Myocyte (in vitro differentiated cells): ENCODE data around the gene SMAD2. TPM values are rescaled to one million over a fixed set of nuclear protein-coding genes. Genes with fewer than 3 reads are reported as not detected.
"Not testable (repeated sequence)": the region's sequence is repeated elsewhere in the genome, so short reads cannot be mapped to it uniquely, and the experiment has no call there.

Experiments used
- DNase-seq: peaks from one replicate; pipeline ENCODE4 v3.0.0-alpha.2; 2012; ENCODE audit warnings: low read depth
- total RNA-seq: library from RNA; depleted of rRNA; stranded (reverse); fragments of >200 nt; gene quantifications from 2 replicates; pipeline ENCODE4 v1.2.3, GENCODE V29; 2014

The SMAD2 gene
- total RNA-seq, 1 donor from 2014 or later = 90.4 TPM

DNA sequence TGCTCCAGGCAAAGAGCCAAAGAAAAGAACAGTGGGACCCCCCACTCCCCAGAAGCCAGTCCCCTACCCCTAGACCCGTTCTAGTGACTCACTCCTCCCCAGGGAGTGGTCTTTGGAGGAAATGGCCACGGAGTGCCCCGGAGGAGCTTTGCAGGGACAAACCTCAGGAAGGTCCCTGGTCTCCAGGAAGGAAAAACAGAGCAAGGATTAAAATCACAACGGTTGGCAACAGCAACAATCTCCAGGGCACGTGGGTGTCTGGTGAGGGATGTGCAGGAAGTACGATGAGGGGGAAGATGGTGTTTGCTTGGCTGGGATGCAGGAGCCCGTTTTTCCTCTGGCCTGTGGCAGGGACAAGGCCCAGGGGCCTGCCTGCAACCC, 135.0 kb downstream of the SMAD2 start:
- no peak for DNase-seq

DNA sequence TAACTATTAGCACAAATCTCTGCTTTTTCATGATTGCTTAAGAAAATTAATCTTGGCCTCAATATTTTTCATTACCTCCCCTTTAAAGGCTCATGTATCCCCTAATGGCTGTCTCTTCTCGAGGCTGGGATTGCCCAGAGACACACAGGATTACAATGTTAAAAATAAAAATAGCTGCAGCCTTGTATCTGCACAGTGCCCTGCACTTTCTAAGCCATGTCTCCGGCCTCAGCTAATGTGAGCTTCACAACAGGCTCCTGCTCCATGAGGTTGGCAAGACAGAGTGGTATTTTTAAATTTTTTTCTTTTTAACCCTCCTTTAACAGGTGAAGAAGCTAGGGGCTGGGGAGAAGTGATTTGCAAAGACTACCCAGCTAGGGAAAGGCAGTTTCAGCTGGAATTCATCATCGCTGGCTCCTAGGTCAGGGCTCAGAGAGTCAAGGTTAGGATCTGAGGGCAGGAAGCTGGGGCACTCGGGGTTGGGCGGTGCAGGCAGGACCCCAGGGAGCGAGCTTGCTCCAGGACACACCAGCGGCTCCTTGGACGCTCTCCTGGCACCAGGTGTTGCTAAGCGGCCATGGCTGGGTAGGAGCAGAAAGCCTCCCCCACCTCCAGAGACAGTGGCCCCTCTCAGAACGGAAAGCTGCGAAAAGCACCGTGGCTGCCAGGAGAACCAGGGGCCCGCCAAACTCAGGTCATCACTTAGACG, 135.6 kb downstream of the SMAD2 start:
- DNase-seq = no peak

DNA sequence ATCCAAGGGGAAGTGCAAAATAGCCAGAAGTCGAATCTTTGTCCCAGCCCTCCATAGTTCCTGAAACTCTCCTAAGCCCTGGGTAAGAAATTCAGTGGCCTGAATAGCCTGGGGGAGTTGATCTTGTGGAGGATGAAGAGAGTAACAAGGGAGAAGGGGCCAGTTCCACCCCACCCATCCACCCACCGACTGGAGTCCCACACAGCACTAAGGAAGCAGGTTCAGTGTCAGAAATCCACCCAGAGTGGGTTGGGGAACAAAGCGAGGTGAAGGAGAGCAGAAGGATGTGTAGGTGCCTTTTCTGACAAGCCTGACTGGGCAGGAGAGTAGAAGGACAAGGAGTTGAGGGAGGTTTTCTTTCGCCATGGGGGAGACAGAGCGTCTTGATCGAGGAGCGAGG, 136.8 kb downstream of the SMAD2 start:
- no peak for DNase-seq

DNA sequence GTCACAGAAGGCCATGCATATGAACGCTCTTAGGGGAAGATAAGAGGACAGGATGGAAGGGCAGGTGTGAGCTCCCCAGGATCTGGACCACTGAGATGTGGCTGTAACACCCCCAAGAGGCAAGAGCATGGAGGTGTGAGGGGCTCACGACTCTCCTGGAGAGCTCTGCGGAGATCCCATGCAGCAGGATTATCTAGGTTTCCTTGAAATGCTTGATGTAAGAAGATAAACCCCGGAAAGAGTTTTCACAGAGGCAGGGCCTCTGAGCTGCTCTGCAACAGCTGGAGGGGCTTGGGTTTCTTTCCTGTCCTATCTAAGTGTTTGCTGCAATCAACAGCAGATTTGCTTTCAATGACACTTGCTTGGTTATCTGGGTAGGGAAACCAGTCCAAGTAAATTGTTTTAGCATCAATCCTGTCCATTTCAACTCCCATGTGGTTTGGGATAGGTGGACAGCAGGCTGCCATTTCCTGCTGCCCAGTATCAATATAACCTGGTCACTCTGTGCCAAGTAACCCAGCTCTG, 138.9 kb downstream of the SMAD2 start:
- DNase-seq = no peak

DNA sequence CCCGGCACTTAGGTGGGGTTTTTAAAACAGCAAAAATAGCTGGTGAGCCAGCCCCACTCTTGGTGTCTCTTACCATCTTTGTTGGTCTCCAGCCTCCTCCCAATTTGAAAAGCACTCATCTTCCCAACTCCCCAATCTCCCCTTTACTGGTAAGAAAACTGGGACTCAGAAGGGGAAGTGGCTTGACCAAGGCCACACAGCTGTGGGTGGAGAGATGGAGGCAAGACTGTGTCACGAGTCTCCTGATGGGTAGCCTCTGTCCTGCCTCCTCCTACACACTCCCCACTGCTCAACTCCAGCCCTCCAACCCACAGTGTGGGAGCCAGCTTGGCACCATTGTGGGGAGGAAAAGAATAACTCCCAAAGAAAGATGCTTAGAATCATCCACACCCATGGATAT, 140.4 kb downstream of the SMAD2 start:
- no peak for DNase-seq

DNA sequence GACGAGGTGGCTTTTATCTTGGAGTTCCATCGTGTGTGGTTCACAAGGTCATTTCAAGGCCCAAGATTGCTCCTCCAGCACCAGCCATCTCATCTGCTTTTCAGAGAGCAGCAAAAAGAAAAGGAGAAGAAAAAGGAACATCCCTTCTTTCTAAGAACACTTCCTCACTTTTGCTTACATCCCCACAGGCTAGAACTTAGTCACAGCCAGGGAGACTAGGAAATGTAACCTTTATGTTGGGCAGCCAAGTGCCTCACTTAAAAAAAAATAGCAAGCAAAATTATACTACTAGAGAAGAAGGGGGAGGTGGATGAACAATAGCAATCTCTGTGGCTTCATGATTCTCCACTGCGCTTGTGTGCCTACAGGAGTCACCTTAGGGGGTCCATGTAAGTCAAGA, 141.8 kb downstream of the SMAD2 start:
- no peak for DNase-seq

DNA sequence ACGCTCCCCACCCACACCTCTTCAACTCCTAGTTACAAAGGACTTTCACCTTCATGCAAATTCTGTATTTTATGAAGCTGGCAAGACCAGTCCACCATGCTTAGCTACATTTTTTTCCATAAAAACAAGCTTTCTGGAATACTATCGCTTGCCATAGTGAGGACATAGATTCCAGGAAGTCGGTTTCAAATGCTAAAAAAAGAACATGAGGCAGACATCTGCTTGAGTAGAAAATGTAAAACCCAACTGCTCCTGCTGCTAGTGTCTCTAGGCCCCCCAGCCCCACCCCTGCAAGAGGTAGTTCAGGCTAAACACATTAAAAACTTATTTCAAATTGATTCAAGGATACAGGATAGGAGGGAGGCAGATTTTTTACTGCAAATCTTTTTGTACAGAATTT, 148.9 kb downstream of the SMAD2 start:
- peak; percentile 11 for DNase-seq

DNA sequence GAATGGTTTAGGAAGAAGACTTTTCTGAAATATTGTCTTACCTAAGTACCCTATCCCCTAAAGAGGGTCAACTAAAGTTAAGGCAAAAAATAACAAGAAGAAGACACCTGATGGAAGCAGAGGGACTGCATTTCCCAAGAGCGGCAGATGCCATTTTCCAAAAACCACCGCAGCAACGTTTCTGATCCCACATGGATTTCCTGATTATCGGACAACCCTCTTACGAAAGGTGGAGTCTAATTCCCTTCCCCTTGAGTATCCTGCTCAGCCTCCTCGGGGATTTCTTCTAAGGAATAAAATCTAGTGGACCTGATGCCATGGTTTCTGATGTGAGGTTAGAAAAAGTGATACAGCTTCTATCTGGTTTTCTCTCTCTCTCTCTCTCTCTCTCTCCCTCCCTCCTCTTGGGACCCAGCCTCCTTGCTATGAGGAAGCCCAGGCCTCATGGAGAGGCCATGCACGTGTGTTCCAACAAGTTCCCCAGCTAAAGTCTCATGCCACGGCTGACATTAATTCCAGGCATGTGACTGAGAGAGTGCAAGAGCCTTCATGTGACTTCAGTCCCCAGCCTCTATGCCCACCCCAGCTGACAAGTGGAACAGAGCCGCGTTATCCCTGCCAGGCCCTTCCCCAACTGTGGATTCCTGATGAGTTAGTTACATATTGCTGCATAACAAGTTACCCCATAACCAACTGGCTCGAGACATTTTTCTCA, 150.3 kb downstream of the SMAD2 start:
- no peak for DNase-seq

DNA sequence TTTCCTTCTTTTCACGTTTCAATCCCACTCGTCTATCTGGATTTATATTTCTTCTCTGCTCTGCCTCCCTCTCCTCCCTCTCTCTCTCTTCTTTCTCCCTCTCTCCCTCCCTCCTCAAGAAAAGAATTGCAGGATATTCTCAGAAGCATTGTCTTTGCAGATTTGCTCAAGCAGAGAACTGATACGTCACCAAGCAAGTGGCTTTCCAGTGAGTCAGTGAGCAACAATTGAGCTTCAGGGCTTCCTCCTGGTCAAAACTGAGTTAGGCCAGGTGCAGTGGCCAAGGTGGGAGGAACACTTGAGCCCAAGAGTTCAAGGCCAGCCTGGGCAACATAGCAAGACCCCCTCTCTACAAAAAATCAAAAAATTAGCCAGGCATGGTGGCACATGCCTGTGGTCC, 151.1 kb downstream of the SMAD2 start:
- DNase-seq = no peak

DNA sequence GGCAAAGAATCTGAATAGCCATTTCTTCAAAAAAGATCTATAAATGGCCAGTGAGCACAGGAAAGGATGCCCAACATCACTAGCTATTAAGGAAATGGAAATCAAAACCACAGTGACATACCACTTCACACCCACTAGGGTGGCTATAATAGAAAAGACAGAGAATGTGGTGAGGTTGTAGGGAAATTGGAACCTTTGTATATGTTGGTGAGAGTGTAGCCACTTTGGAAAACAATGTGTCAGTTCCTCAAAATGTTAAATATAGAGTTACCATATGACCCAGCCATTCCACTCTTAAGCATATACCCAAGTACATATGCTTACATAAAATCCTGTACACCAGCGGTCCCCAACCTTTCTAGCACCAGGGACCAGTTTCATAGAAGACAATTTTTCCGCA, 152.8 kb downstream of the SMAD2 start:
- DNase-seq = no peak

DNA sequence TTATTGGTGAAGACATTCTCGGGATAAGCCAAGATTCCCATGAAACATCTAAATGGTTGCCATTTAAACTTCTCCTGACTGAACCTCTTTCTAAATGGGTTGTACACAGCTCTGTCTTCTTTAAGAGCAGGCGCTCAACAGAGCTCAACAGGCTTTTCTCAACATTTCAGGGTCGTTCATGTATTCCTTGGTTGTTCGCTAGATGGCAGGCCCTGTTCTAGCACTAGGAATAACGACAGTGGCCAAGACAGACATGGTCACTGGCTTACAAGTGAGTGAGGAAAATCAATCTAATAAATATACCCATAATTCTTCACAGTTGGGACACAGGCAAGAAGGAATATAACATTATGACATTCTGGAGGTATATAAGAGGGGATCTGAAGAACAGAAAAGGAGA, 154.5 kb downstream of the SMAD2 start:
- peak; percentile 32 for DNase-seq

DNA sequence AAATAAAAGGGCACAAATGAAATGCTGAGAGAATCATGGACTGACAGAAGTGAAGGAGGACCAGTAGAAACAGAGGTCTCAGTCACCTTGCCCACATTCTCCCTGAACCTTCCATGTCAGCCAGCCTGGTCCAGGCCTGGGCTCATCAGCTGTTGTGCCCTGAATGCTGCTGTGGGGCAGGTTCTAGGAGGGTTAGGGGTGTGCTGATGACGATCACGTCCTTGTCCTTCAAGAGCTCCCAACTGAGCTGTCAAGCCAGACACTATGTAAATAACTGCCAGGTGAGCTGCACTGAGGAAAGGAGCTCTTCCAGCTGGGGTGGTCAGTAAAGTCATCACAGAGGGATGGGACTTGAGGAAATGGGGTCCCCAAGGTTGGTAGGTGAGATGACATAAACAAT, 156.5 kb downstream of the SMAD2 start:
- DNase-seq = no peak

DNA sequence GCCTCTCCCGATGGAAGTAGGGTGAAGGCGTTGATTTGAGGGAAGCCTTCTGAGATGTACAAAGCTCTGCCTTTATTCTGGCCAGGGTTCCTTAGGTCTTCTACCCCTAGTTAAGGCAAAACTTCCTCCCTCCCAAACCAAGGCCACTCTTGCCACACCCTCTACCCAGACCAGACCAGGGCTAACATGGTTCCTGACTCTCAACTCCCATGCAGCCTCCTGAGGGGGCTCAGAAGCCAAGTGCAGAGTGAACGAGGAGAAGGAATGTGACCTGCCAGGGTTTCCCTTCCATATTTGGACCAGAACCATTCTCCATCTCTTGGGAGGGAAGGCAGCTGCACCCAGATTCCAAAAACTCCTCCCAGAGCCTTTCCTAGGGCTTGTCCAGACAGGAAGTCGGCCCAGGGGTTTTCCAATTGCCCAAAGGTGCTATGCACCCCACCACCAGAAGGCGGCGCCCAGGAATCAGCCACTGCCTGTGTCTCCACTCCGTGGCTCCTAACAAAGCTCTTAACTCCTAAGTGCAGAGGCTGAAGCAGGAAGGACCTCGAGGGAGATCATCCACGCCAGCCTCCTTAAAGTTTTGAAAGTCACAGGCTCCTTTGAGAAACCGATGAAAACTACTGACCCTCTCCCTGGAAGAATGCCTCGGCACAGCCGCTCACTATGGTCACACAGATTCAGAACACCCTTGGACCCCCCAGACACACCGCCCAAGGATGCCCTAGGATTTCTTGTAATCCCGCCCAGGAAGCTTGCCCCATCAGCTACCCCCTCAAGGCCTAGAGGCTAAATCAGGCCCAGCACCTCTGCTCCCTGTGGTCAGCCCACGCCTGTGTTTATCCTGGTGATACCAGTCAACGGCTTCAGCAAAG, 157.8 kb downstream of the SMAD2 start:
- peak; percentile 52 for DNase-seq

DNA sequence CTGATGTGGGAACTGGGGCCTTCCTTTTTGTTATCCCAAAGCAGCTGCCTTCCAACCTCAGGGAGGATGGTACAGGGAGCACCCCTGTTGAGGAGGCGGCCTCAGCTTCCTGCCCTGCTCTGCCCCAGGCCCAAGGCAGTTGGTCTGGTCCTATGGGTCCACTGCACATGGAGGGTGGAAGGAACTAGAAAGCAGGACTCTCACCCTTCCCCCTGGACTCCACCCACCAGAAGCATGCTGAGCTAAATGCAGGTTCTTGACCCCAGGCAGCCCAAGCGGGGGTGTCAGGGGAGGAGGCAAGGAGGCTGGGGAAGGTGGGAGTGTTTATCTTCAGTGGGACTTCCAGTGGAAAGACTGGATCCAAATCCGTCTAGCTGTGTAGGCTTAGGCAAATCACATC, 158.5 kb downstream of the SMAD2 start:
- no peak for DNase-seq

DNA sequence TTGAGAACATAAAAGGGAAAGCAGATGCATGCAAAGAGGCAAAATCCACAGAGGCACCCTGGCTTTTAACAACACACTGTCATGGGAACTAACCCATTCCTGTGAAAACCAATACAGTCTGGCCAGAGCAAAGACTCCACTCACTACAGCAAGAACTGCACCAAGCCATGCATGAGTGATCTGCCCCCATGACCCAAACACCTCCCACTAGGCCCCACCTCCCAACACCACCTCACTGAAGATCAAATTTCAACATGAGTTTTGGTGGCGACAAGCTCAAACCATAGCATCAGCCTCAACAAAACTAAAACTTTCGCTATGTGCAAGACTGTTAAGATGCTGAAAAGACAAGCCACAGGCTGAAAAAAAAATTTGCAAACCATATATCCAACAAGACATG, 162.8 kb downstream of the SMAD2 start:
- no peak for DNase-seq

DNA sequence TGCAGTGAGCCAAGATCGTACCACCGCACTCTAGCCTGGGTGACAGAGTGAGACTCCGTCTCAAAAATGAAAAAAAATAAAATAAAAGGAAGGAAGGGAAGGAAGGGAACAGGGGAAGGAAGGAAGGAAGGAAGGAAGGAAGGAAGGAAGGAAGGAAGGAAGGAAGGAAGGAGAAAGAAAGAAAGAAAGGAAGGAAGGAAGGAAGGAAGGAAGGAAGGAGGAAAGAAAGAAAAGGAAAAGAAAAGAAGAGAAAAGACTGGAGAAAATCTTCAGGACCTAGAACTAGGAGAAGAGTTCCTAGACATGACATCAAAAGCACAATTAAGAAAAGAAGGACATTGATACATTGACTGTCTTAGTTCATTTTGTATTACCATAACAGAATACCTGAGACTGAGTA, 163.3 kb downstream of the SMAD2 start:
- DNase-seq = not testable (repeated sequence)
